GM12878 (cell line): ENCODE results near the gene USP25. TPM values are rescaled to one million over a fixed set of nuclear protein-coding genes. Genes with fewer than 3 reads are reported as not detected.

Source experiments
- ATAC-seq: fragments of 200-7000 bp; cut with Tn5 transposase; 3 replicates; pipeline ENCODE4 v1.9.1; 2020; ENCODE audit warnings: mild to moderate bottlenecking, moderate library complexity
- BruUV-seq: library from RNA; stranded (reverse); fragments of 400-500 nt; replicated peaks from 2 replicates; lab custom pipeline; 2021; lab: Mats Ljungman, UMichigan
- CTCF ChIA-PET: fragments of 300-600 bp; sonication (Branson Sonifier 250); formaldehyde crosslinking; extraction: SDS; loops from one replicate; lab custom pipeline; 2021; ENCODE audit warnings: inconsistent platforms; lab: Yijun Ruan, JAX
- POLR2A ChIA-PET: fragments of 350-600 bp; formaldehyde crosslinking; extraction: SDS; loops from one replicate; lab custom pipeline; 2021; ENCODE audit warnings: inconsistent platforms; lab: Charles Lee
- RAD21 ChIA-PET: fragments of 300-600 bp; sonication (Branson Sonifier 250); formaldehyde crosslinking; loops from one replicate; lab custom pipeline; 2023; ENCODE audit warnings: antibody characterized with exemption; ENCODE audit not compliant: unreplicated experiment; lab: Charles Lee
- SMC1A ChIA-PET: fragments of 300-600 bp; sonication (Branson Sonifier 250); formaldehyde crosslinking; loops from one replicate; lab custom pipeline; 2023; ENCODE audit not compliant: unreplicated experiment, uncharacterized antibody; lab: Charles Lee
- DNase-seq: peaks from one replicate; pipeline ENCODE4 v3.0.0-alpha.2; 2011; ENCODE audit warnings: low read depth, low spot score
- FAIRE-seq: peaks from 3 replicates; lab custom pipeline; 2011; peaks lifted over from hg19 to GRCh38; lab: Jason Lieb, UNC
- H2AFZ ChIP-seq: 2 replicates; pipeline ENCODE4 v1.6.0; 2011; ENCODE audit warnings: low read depth, low read length, control low read depth; ENCODE audit not compliant: control insufficient read depth
- H3K27ac ChIP-seq: 2 replicates; pipeline ENCODE4 v1.5.1; 2011; ENCODE audit warnings: control low read depth; ENCODE audit not compliant: control insufficient read depth, insufficient read depth
- H3K27me3 ChIP-seq, 2 experiments: replicated peaks in 1 of 2; 2 replicates each; pipeline versions ENCODE4 v1.6.0 to v1.6.1; 2011; ENCODE audit warnings: low read length in 1 of 2; ENCODE audit not compliant: control insufficient read depth in 2 of 2, insufficient read depth in 2 of 2
- H3K36me3 ChIP-seq, 2 experiments: 2 replicates each; pipeline ENCODE4 v1.5.1; 2011; ENCODE audit warnings: low read length in 1 of 2; ENCODE audit not compliant: control insufficient read depth in 2 of 2, insufficient read depth in 2 of 2
- H3K4me1 ChIP-seq: 2 replicates; pipeline ENCODE4 v1.6.1; 2011; ENCODE audit warnings: mild to moderate bottlenecking, low read length, moderate library complexity, mixed read lengths; ENCODE audit not compliant: control insufficient read depth, insufficient read depth
- H3K4me2 ChIP-seq: 2 replicates; pipeline ENCODE4 v1.6.0; 2011; ENCODE audit warnings: control low read depth; ENCODE audit not compliant: control insufficient read depth, insufficient read depth
- H3K4me3 ChIP-seq: fragments of 200-600 bp; sonication (generic); 2 replicates; pipeline ENCODE4 v1.5.1; 2016
- H3K79me2 ChIP-seq: 2 replicates; pipeline ENCODE4 v1.6.0; 2011; ENCODE audit warnings: low read length; ENCODE audit not compliant: control insufficient read depth, insufficient read depth
- H3K9ac ChIP-seq: 2 replicates; pipeline ENCODE4 v1.8.0; 2011; ENCODE audit warnings: low read length, control low read depth, mixed read lengths; ENCODE audit not compliant: control insufficient read depth, insufficient read depth
- H3K9me3 ChIP-seq: replicated peaks from 3 replicates; pipeline ENCODE4 v1.5.1; 2011; ENCODE audit warnings: mild to moderate bottlenecking, low read length; ENCODE audit not compliant: control insufficient read depth, insufficient read depth
- H4K20me1 ChIP-seq: 2 replicates; pipeline ENCODE4 v1.6.0; 2011; ENCODE audit not compliant: control insufficient read depth, insufficient read depth
- ASH2L ChIP-seq: fragments of 300-600, 200-600 bp; sonication (generic); IDR thresholded peaks from 2 replicates; pipeline ENCODE4 v1.6.1; 2017; ENCODE audit warnings: low read depth, mild to moderate bottlenecking, borderline replicate concordance
- CHD2 ChIP-seq: IDR thresholded peaks from 2 replicates; pipeline ENCODE4 v1.6.1; 2011; ENCODE audit warnings: low read depth, low read length, improper control_type of control experiment, borderline replicate concordance
- CTCF ChIP-seq, 3 experiments: IDR thresholded peaks in 2 of 3; conservative IDR thresholded peaks in 1 of 3; 2 replicates each; pipeline ENCODE4 v1.5.1; 2011; ENCODE audit warnings: low read depth in 3 of 3, low read length in 3 of 3, mild to moderate bottlenecking in 3 of 3, control low read depth in 2 of 3, moderate library complexity in 2 of 3, inconsistent platforms in 1 of 3, mixed read lengths in 1 of 3; ENCODE audit not compliant: control insufficient read depth in 2 of 3, insufficient read depth in 1 of 3; ENCODE audit errors: extremely low read depth in 1 of 3
- FOS ChIP-seq: IDR thresholded peaks from 3 replicates; pipeline ENCODE4 v1.6.1; 2011; ENCODE audit warnings: borderline replicate concordance; ENCODE audit not compliant: insufficient read length; ENCODE audit errors: extremely low read depth
- HCFC1 ChIP-seq: fragments of 150-350 bp; IDR thresholded peaks from 2 replicates; pipeline ENCODE4 v1.6.1; 2014; ENCODE audit warnings: low read length
- IKZF2 ChIP-seq, 2 experiments: fragments of 450-650 bp; IDR thresholded peaks; 2 replicates each; pipeline ENCODE4 v1.6.1; 2017; ENCODE audit warnings: mild to moderate bottlenecking in 2 of 2, moderate library complexity in 2 of 2
- KAT2A ChIP-seq: conservative IDR thresholded peaks from 2 replicates; pipeline ENCODE4 v1.6.1; 2011; ENCODE audit warnings: low read depth, low read length; ENCODE audit not compliant: control insufficient read depth
- MYB ChIP-seq: fragments of 150-350 bp; IDR thresholded peaks from 2 replicates; pipeline ENCODE4 v1.6.1; 2014; ENCODE audit warnings: mild to moderate bottlenecking, low read depth, low read length, borderline replicate concordance
- NBN ChIP-seq: fragments of 450-650 bp; IDR thresholded peaks from 2 replicates; pipeline ENCODE4 v1.6.1; 2016
- NR2F1 ChIP-seq: fragments of 450-650 bp; conservative IDR thresholded peaks from 2 replicates; pipeline ENCODE4 v1.6.1; 2017; ENCODE audit warnings: mild to moderate bottlenecking
- PML ChIP-seq: IDR thresholded peaks from 2 replicates; pipeline ENCODE4 v1.6.1; 2012; ENCODE audit warnings: low read length, inconsistent platforms
- POLR2AphosphoS5 ChIP-seq: IDR thresholded peaks from 2 replicates; pipeline ENCODE4 v1.6.1; 2011; ENCODE audit warnings: mild to moderate bottlenecking, low read length, inconsistent platforms
- RCOR1 ChIP-seq: conservative IDR thresholded peaks from 2 replicates; pipeline ENCODE4 v1.6.1; 2012; ENCODE audit warnings: low read depth, low read length, improper control_type of control experiment
- RELB ChIP-seq: fragments of 450-650 bp; IDR thresholded peaks from 2 replicates; pipeline ENCODE4 v1.6.1; 2017; ENCODE audit warnings: low read depth, mild to moderate bottlenecking, moderate library complexity
- STAT3 ChIP-seq: IDR thresholded peaks from 2 replicates; pipeline ENCODE4 v1.6.1; 2011; ENCODE audit warnings: low read depth, low read length, improper control_type of control experiment
- YY1 ChIP-seq: IDR thresholded peaks from 2 replicates; pipeline ENCODE4 v1.6.1; 2011; ENCODE audit warnings: low read depth, mild to moderate bottlenecking, low read length
- ZSCAN29 ChIP-seq: fragments of 450-650 bp; IDR thresholded peaks from 2 replicates; pipeline ENCODE4 v1.6.1; 2017; ENCODE audit warnings: mild to moderate bottlenecking, moderate library complexity
- WGBS: methylation state at CpG from one replicate; pipeline ENCODE4 v1.1.6; 2016; ENCODE audit warnings: low lambda C conversion rate; ENCODE audit not compliant: insufficient replicate concordance, insufficient coverage; ENCODE audit errors: missing lambda C conversion rate; 5-methylcytosine and 5-hydroxymethylcytosine counted together
- in situ Hi-C: fragments of 300-500 bp; cut with MboI; formaldehyde crosslinking; loops from 9 replicates; pipeline ENCODE4 v1.14.3; 2018; ENCODE audit warnings: mixed read lengths
- intact Hi-C: fragments of 100-400 bp; cut with micrococcal nuclease; formaldehyde crosslinking; loops from one replicate; pipeline ENCODE4 v1.14.2; 2022; ENCODE audit not compliant: unreplicated experiment
- polyA plus RNA-seq, 11 experiments: library from polyadenylated mRNA; depleted of rRNA in 4 of 11; unstranded in 6 of 11; stranded (reverse) in 5 of 11; fragments of >200 nt; fragmentation: Nextera tagmentation in 4 of 11; fragmentation: Illumina TruSeq in 1 of 11; extraction: Ambion mirVana in 4 of 11; extraction: Trizol in 1 of 11; gene quantifications; 1 replicate in 1 of 11; 2 replicates in 10 of 11; pipeline versions ENCODE4 v1.2.1 to v1.2.3, GENCODE V29; 2011 to 2016; ENCODE audit warnings: inconsistent platforms in 2 of 11, missing spikeins in 2 of 11, low read depth in 1 of 11
- total RNA-seq, 4 experiments: library from RNA; depleted of rRNA in 3 of 4; stranded (reverse); fragments of >200 nt in 3 of 4; fragmentation: Illumina TruSeq in 1 of 4; extraction: Trizol in 1 of 4; gene quantifications; 2 replicates each; pipeline versions ENCODE4 v1.2.1 to v1.2.3, GENCODE V29; 2013 to 2021
- TF ChIP-seq, protein P1 (sequence below): fragments of 450-650 bp; IDR thresholded peaks from 2 replicates; pipeline ENCODE4 v1.6.1; 2014; ENCODE audit warnings: mild to moderate bottlenecking

USP25 gene
- total and polyA plus RNA-seq, 10 of the 15 experiments (the other 5 are each of a cell fraction or from before 2014, with no cell fraction given) = 1.5 to 31.3 (median 23.4) TPM

GRCh38 chr21:15743593-15743992 lies 13.8 kb downstream of the USP25 start (continued):
- TF ChIP-seq CHD2 (no peak), IKZF2 (IDR thresholded peaks at IDR 0.05) (no peak), ASH2L (no peak), NR2F1 (no peak), RELB (no peak), POLR2AphosphoS5 (no peak), RCOR1 (no peak), STAT3 (no peak), CTCF (IDR thresholded peaks at IDR 0.05 in 2 of 3, conservative IDR thresholded peaks at IDR 0.05 in 1 of 3; ENCODE audit: control insufficient read depth in 2 of 3, extremely low read depth in 1 of 3, insufficient read depth in 1 of 3, low read depth in 3 of 3, low read length in 3 of 3) (no peak)
- TF ChIP-seq, all 136 proteins: peak for 0

- POLR2A ChIA-PET = no interaction called here
- TF ChIP-seq FOS (no peak), YY1 (no peak), PML (no peak), KAT2A (no peak), MYB (no peak), POLR2AphosphoS5 (no peak), NBN (no peak), ZSCAN29 (no peak), HCFC1 (no peak)
- TF ChIP-seq, protein P1, sequence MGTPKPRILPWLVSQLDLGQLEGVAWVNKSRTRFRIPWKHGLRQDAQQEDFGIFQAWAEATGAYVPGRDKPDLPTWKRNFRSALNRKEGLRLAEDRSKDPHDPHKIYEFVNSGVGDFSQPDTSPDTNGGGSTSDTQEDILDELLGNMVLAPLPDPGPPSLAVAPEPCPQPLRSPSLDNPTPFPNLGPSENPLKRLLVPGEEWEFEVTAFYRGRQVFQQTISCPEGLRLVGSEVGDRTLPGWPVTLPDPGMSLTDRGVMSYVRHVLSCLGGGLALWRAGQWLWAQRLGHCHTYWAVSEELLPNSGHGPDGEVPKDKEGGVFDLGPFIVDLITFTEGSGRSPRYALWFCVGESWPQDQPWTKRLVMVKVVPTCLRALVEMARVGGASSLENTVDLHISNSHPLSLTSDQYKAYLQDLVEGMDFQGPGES = no peak
- Histone ChIP-seq H3K36me3 (peaks cover 0 to 2% of the 10 kb centered on the region in 2 experiments; a peak in 2 of 4 replicates), H3K79me2 (peaks cover 40% of the 10 kb centered on the region), H3K4me1 (no peaks in the 10 kb centered on the region), H3K9me3 (peaks cover 2% of the 10 kb centered on the region), H2AFZ (no peak overlapping the region), H4K20me1 (no peaks in the 10 kb centered on the region), H3K4me3 (no peak overlapping the region), H3K27ac (no peak overlapping the region), H3K27me3 (no peaks in the 10 kb centered on the region), H3K9ac (no peak overlapping the region), H3K4me2 (no peak overlapping the region)
- CTCF ChIA-PET = no interaction called here
- WGBS = 64% methylated on average over 4 of the region's 4 CpGs
- RAD21 ChIA-PET = no interaction called here
- ATAC-seq (no peak), DNase-seq (no peak), FAIRE-seq (no peak)
- in situ Hi-C loops = loop anchor here (25.0 kb wide), 4 partner anchors 708 to 1867 kb away; partner anchors contain the start of gene BTG3
- intact Hi-C loops = no loop called here
- no TSS peak for BruUV-seq
- SMC1A ChIA-PET = no interaction called here
These were observed 15.1 kb downstream of the USP25 start for GRCh38 chr21:15744926-15745325.
